ENCODE data around the gene TGFBR3L.
"Not testable (repeated sequence)": the region's sequence is repeated elsewhere in the genome, so short reads cannot be mapped to it uniquely, and the experiment has no call there.

The TGFBR3L gene

GRCh38 chr19:7959211-7959610, 44.6 kb downstream of the TGFBR3L start:
- no peak for DNase-seq (ENCODE audit: low read depth in 2 of 2)

GRCh38 chr19:7961082-7961481, 46.5 kb downstream of the TGFBR3L start:
- not testable (repeated sequence) for DNase-seq (ENCODE audit: low read depth in 2 of 2)

- DNase-seq (ENCODE audit: low read depth in 2 of 2), result no peak
These were observed 47.4 kb downstream of the TGFBR3L start for GRCh38 chr19:7961920-7962626.

GRCh38 chr19:7962644-7963268, 48.1 kb downstream of the TGFBR3L start:
- no peak for DNase-seq (ENCODE audit: low read depth in 2 of 2)

- DNase-seq (ENCODE audit: low read depth in 2 of 2), result no peak
These were observed 48.9 kb downstream of the TGFBR3L start for GRCh38 chr19:7963566-7963965.

GRCh38 chr19:7965259-7965841, 50.7 kb downstream of the TGFBR3L start:
- DNase-seq (ENCODE audit: low read depth in 2 of 2), result no peak

GRCh38 chr19:7965921-7966665, 51.5 kb downstream of the TGFBR3L start:
- DNase-seq (ENCODE audit: low read depth in 2 of 2), result no peak

GRCh38 chr19:7968008-7968795, 53.6 kb downstream of the TGFBR3L start:
- DNase-seq (ENCODE audit: low read depth in 2 of 2), result no peak

Data from stimulated activated CD4-positive, alpha-beta T cell treated with anti-CD3 and anti-CD28 coated beads, Interleukin-1b, Interleukin-23, amount 100 ng/mL, for 4 hours (primary cell).